ENCODE results near the gene AOC1. TPM values are rescaled to one million over a fixed set of nuclear protein-coding genes. Genes with fewer than 3 reads are reported as not detected.

The AOC1 gene
- total and polyA plus RNA-seq, 5 donors from 2014 or later, result not detected

DNA sequence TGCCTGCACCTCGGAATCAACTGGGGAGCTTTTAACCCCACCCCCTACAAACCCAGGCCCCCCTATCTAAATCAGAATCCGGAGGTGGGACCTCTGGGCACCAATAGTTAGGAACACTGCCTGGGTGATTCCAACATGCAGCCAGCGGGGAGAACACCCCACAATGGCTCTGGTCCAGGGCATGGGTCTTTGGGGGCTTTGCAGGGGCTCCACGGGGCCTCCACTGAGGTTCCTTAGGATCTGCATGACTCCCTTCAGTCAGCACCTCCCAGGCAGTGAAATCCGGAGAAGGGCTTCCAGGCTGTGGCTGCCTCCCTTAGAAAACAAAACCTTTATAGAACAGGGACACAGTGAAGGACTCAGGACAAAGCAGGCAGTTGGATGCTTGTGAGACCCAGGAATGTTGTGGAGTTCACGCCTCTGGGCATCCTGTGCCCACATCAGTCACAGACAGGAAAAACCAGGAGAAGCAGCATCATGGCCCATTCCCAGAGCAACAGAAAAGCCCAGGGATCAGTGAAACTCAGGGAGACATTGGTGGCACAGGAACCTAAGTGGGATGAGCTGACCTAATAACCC lies 16.5 kb upstream of the AOC1 start:
- no peaks in the 10 kb centered on the region for H3K4me1 Mint-ChIP-seq
- DNase-seq (no peak), ATAC-seq (ENCODE audit: low read depth in 2 of 2) (no peak)
- H3K4me3 Mint-ChIP-seq, result no peak overlapping the region
- no peak overlapping the region for H3K27ac Mint-ChIP-seq
- no peaks in the 10 kb centered on the region for H3K4me1 ChIP-seq (ENCODE audit: control insufficient read depth, insufficient read depth, low read length, poor library complexity, severe bottlenecking)
- peaks cover 18% of the 10 kb centered on the region for H3K27me3 ChIP-seq (ENCODE audit: control insufficient read depth, insufficient read depth, low read length)
- no peaks in the 10 kb centered on the region for H3K9me3 Mint-ChIP-seq
- H3K36me3 ChIP-seq (ENCODE audit: control insufficient read depth, insufficient read depth, low read length), result no peaks in the 10 kb centered on the region
- H3K36me3 Mint-ChIP-seq, result no peaks in the 10 kb centered on the region
- no peak overlapping the region for H3K4me3 ChIP-seq (ENCODE audit: low read depth, low read length)
- H3K27ac ChIP-seq (ENCODE audit: insufficient read depth, low read length, poor library complexity, severe bottlenecking), result no peak overlapping the region
- peaks cover 38% of the 10 kb centered on the region for H3K27me3 Mint-ChIP-seq
- no peaks in the 10 kb centered on the region for H3K9me3 ChIP-seq (ENCODE audit: control insufficient read depth in 2 of 2, low read length in 2 of 2)

GRCh38 chr7:150838965-150839650 lies 13.2 kb upstream of the AOC1 start:
- H3K27ac ChIP-seq (ENCODE audit: insufficient read depth, low read length, poor library complexity, severe bottlenecking), result no peak overlapping the region
- H3K36me3 ChIP-seq (ENCODE audit: control insufficient read depth, insufficient read depth, low read length), result no peaks in the 10 kb centered on the region
- no peaks in the 10 kb centered on the region for H3K36me3 Mint-ChIP-seq
- H3K4me3 Mint-ChIP-seq, result no peak overlapping the region
- peaks cover 25% of the 10 kb centered on the region for H3K27me3 Mint-ChIP-seq
- ATAC-seq (ENCODE audit: low read depth in 2 of 2) (no peak), DNase-seq (no peak)
- no peaks in the 10 kb centered on the region for H3K4me1 ChIP-seq (ENCODE audit: control insufficient read depth, insufficient read depth, low read length, poor library complexity, severe bottlenecking)
- H3K4me1 Mint-ChIP-seq, result no peaks in the 10 kb centered on the region
- H3K27ac Mint-ChIP-seq, result no peak overlapping the region
- no peak overlapping the region for H3K4me3 ChIP-seq (ENCODE audit: low read depth, low read length)
- no peaks in the 10 kb centered on the region for H3K9me3 Mint-ChIP-seq
- H3K9me3 ChIP-seq (ENCODE audit: control insufficient read depth in 2 of 2, low read length in 2 of 2), result no peaks in the 10 kb centered on the region
- peaks cover 10% of the 10 kb centered on the region for H3K27me3 ChIP-seq (ENCODE audit: control insufficient read depth, insufficient read depth, low read length)

GRCh38 chr7:150842018-150842417 lies 10.3 kb upstream of the AOC1 start:
- H3K27me3 Mint-ChIP-seq, result peaks cover 16% of the 10 kb centered on the region
- Histone ChIP-seq H3K9me3 (ENCODE audit: control insufficient read depth in 2 of 2, low read length in 2 of 2) (no peaks in the 10 kb centered on the region), H3K36me3 (ENCODE audit: control insufficient read depth, insufficient read depth, low read length) (no peaks in the 10 kb centered on the region), H3K4me1 (ENCODE audit: control insufficient read depth, insufficient read depth, low read length, poor library complexity, severe bottlenecking) (no peaks in the 10 kb centered on the region), H3K27me3 (ENCODE audit: control insufficient read depth, insufficient read depth, low read length) (peaks cover 5% of the 10 kb centered on the region), H3K4me3 (ENCODE audit: low read depth, low read length) (no peak overlapping the region), H3K27ac (ENCODE audit: insufficient read depth, low read length, poor library complexity, severe bottlenecking) (no peak overlapping the region)
- no peak for DNase-seq
- ATAC-seq (ENCODE audit: low read depth in 2 of 2), result no peak
- no peak overlapping the region for H3K27ac Mint-ChIP-seq
- H3K4me1 Mint-ChIP-seq, result no peaks in the 10 kb centered on the region
- no peaks in the 10 kb centered on the region for H3K9me3 Mint-ChIP-seq
- H3K36me3 Mint-ChIP-seq, result no peaks in the 10 kb centered on the region
- no peak overlapping the region for H3K4me3 Mint-ChIP-seq

DNA sequence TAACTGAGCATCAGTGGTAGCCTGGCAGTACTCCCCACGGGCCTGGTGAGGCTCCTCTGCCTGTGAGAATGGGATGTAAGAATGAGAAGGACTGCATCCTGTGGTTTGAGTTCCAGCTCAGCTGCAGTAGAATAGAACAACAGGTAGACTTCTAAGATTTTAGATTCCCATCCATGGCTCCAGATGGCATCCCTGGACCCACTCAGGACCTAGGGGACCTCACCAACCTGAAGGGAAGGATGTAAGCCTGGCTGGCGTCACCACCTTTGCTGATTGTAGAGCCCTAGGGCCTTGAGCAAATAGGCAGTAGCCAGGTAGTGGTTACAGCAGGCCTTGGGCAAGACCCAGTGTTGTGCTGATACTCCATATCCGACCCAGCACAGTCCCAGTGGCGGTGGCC lies 9.6 kb upstream of the AOC1 start:
- no peaks in the 10 kb centered on the region for H3K9me3 ChIP-seq (ENCODE audit: control insufficient read depth in 2 of 2, low read length in 2 of 2)
- Mint-ChIP-seq H3K27me3 (peaks cover 16% of the 10 kb centered on the region), H3K4me3 (no peak overlapping the region), H3K36me3 (no peaks in the 10 kb centered on the region), H3K4me1 (no peaks in the 10 kb centered on the region), H3K27ac (no peak overlapping the region), H3K9me3 (no peaks in the 10 kb centered on the region)
- no peak overlapping the region for H3K4me3 ChIP-seq (ENCODE audit: low read depth, low read length)
- ATAC-seq (ENCODE audit: low read depth in 2 of 2) (no peak), DNase-seq (no peak)
- no peak overlapping the region for H3K27ac ChIP-seq (ENCODE audit: insufficient read depth, low read length, poor library complexity, severe bottlenecking)
- H3K27me3 ChIP-seq (ENCODE audit: control insufficient read depth, insufficient read depth, low read length), result peaks cover 5% of the 10 kb centered on the region
- no peaks in the 10 kb centered on the region for H3K36me3 ChIP-seq (ENCODE audit: control insufficient read depth, insufficient read depth, low read length)
- H3K4me1 ChIP-seq (ENCODE audit: control insufficient read depth, insufficient read depth, low read length, poor library complexity, severe bottlenecking), result no peaks in the 10 kb centered on the region

GRCh38 chr7:150845421-150845861 lies 6.9 kb upstream of the AOC1 start:
- Mint-ChIP-seq H3K9me3 (no peaks in the 10 kb centered on the region), H3K36me3 (no peaks in the 10 kb centered on the region), H3K4me1 (no peaks in the 10 kb centered on the region), H3K27ac (no peak overlapping the region), H3K27me3 (peaks cover 15% of the 10 kb centered on the region), H3K4me3 (no peak overlapping the region)
- Histone ChIP-seq H3K9me3 (ENCODE audit: control insufficient read depth in 2 of 2, low read length in 2 of 2) (no peaks in the 10 kb centered on the region), H3K27ac (ENCODE audit: insufficient read depth, low read length, poor library complexity, severe bottlenecking) (no peak overlapping the region), H3K27me3 (ENCODE audit: control insufficient read depth, insufficient read depth, low read length) (peaks cover 2% of the 10 kb centered on the region), H3K4me3 (ENCODE audit: low read depth, low read length) (no peak overlapping the region), H3K4me1 (ENCODE audit: control insufficient read depth, insufficient read depth, low read length, poor library complexity, severe bottlenecking) (no peaks in the 10 kb centered on the region), H3K36me3 (ENCODE audit: control insufficient read depth, insufficient read depth, low read length) (no peaks in the 10 kb centered on the region)
- ATAC-seq (ENCODE audit: low read depth in 2 of 2), result no peak
- no peak for DNase-seq

DNA sequence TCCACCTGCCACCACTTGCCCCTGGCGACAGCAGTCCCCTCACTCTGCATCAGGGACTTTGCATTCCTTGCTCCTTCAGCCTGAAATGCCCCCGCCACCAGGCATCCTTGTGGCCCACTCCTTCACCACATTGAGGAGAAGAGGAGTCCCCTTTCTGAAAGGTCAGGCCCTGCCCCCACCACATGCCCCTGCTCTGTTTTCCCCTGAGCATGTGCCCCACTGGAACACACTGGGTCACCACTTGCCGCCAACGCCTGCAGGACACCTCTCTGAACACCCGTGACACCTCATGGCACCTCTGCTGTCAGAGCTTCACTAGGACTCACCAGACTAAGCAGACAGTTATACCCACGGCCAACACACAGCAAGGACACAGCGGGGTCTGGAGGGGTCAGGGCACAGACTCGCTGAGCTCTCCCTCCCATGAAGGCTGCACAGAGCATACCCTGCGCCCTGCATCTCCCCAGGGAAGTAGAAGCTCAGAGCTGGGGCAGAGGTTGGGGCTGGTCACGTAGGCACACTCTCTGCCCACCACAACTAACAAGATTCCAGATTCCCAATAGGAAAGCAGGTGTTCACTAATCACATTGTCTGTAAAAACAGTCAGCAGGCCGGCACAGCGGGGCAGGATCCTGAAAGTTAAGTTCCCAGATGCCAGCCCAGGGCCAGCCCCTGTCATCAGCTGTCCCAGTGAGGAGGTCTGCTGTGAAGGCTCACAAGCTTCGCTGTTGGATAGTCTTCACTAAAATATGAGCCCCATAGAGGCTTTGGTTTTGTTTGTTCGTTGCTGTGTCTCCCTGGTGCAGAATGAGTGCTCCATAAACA lies 5.8 kb upstream of the AOC1 start:
- H3K27me3 Mint-ChIP-seq, result peaks cover 18% of the 10 kb centered on the region
- Histone ChIP-seq H3K27ac (ENCODE audit: insufficient read depth, low read length, poor library complexity, severe bottlenecking) (no peak overlapping the region), H3K27me3 (ENCODE audit: control insufficient read depth, insufficient read depth, low read length) (peaks cover 6% of the 10 kb centered on the region), H3K9me3 (ENCODE audit: control insufficient read depth in 2 of 2, low read length in 2 of 2) (no peaks in the 10 kb centered on the region), H3K36me3 (ENCODE audit: control insufficient read depth, insufficient read depth, low read length) (no peaks in the 10 kb centered on the region), H3K4me3 (ENCODE audit: low read depth, low read length) (no peak overlapping the region), H3K4me1 (ENCODE audit: control insufficient read depth, insufficient read depth, low read length, poor library complexity, severe bottlenecking) (no peaks in the 10 kb centered on the region)
- H3K4me1 Mint-ChIP-seq, result no peaks in the 10 kb centered on the region
- ATAC-seq (ENCODE audit: low read depth in 2 of 2) (no peak), DNase-seq (no peak)
- no peaks in the 10 kb centered on the region for H3K36me3 Mint-ChIP-seq
- no peak overlapping the region for H3K27ac Mint-ChIP-seq
- H3K9me3 Mint-ChIP-seq, result no peaks in the 10 kb centered on the region
- no peak overlapping the region for H3K4me3 Mint-ChIP-seq

DNA sequence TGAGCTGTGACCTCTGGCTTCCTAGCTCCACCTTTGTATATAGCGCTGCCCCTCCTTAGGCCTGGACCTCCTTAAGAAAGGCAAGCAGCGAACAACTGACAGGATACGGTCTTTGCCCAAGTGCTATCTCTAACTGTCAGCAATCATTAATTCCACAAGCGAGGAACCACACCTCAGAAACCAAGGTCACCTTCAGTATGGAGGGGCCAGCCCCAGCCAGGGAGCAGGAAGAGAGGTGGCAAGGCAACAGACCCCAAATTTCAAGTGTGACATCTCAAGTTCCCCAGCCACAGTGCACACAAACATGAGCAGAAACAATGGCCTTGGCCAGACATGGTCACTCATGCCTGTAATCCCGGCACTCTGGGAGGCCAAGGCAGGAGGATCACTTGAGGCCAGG lies 4.8 kb upstream of the AOC1 start:
- H3K4me1 Mint-ChIP-seq, result no peaks in the 10 kb centered on the region
- H3K27ac ChIP-seq (ENCODE audit: insufficient read depth, low read length, poor library complexity, severe bottlenecking), result no peak overlapping the region
- H3K4me1 ChIP-seq (ENCODE audit: control insufficient read depth, insufficient read depth, low read length, poor library complexity, severe bottlenecking), result no peaks in the 10 kb centered on the region
- no peaks in the 10 kb centered on the region for H3K36me3 ChIP-seq (ENCODE audit: control insufficient read depth, insufficient read depth, low read length)
- no peak for ATAC-seq (ENCODE audit: low read depth in 2 of 2)
- no peak overlapping the region for H3K4me3 ChIP-seq (ENCODE audit: low read depth, low read length)
- H3K27me3 Mint-ChIP-seq, result peaks cover 21% of the 10 kb centered on the region
- no peak for DNase-seq
- H3K27ac Mint-ChIP-seq, result no peak overlapping the region
- no peaks in the 10 kb centered on the region for H3K36me3 Mint-ChIP-seq
- H3K27me3 ChIP-seq (ENCODE audit: control insufficient read depth, insufficient read depth, low read length), result peaks cover 10% of the 10 kb centered on the region
- H3K9me3 Mint-ChIP-seq, result no peaks in the 10 kb centered on the region
- no peaks in the 10 kb centered on the region for H3K9me3 ChIP-seq (ENCODE audit: control insufficient read depth in 2 of 2, low read length in 2 of 2)
- no peak overlapping the region for H3K4me3 Mint-ChIP-seq
